ENCODE data around the gene TERT.
"Not testable (repeated sequence)": the region's sequence is repeated elsewhere in the genome, so short reads cannot be mapped to it uniquely, and the experiment has no call there.

GRCh38 chr5:1284336-1284970, 10.4 kb downstream of the TERT start:
- TF ChIP-seq CTCF (conservative IDR thresholded peaks at IDR 0.05; ENCODE audit: low read length); EZH2phosphoT487 (IDR thresholded peaks at IDR 0.05; ENCODE audit: borderline replicate concordance, low read depth, low read length): not testable (repeated sequence)
